Epithelial cell of proximal tubule (primary cell): ENCODE results near the gene CKB. TPM values are rescaled to one million over a fixed set of nuclear protein-coding genes. Genes with fewer than 3 reads are reported as not detected.

Experiments
- DNase-seq: peaks from one replicate; pipeline ENCODE4 v3.0.0-alpha.2; 2011; ENCODE audit warnings: low read depth
- H3K4me3 ChIP-seq: 2 replicates; pipeline ENCODE4 v1.5.1; 2011; ENCODE audit warnings: low read depth, mild to moderate bottlenecking, low read length
- total RNA-seq: library from RNA; depleted of rRNA; stranded (reverse); fragments of >200 nt; gene quantifications from 2 replicates; pipeline ENCODE4 v1.2.3, GENCODE V29; 2015
- TF ChIP-seq, protein P1 (sequence below): conservative IDR thresholded peaks from 2 replicates; pipeline ENCODE4 v1.5.1; 2012; ENCODE audit warnings: low read depth, mild to moderate bottlenecking, low read length

The CKB gene
- total RNA-seq, 1 donor from 2014 or later: 789 TPM

- no peak for DNase-seq
- H3K4me3 ChIP-seq: no peak overlapping the region
- TF ChIP-seq, protein P1, sequence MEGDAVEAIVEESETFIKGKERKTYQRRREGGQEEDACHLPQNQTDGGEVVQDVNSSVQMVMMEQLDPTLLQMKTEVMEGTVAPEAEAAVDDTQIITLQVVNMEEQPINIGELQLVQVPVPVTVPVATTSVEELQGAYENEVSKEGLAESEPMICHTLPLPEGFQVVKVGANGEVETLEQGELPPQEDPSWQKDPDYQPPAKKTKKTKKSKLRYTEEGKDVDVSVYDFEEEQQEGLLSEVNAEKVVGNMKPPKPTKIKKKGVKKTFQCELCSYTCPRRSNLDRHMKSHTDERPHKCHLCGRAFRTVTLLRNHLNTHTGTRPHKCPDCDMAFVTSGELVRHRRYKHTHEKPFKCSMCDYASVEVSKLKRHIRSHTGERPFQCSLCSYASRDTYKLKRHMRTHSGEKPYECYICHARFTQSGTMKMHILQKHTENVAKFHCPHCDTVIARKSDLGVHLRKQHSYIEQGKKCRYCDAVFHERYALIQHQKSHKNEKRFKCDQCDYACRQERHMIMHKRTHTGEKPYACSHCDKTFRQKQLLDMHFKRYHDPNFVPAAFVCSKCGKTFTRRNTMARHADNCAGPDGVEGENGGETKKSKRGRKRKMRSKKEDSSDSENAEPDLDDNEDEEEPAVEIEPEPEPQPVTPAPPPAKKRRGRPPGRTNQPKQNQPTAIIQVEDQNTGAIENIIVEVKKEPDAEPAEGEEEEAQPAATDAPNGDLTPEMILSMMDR: no peak
Measured at GRCh38 chr14:103480595-103480994, 42.0 kb downstream of the CKB start.

GRCh38 chr14:103476631-103477030, 46.0 kb downstream of the CKB start:
- TF ChIP-seq, protein P1: no peak
- no peak for DNase-seq

DNA sequence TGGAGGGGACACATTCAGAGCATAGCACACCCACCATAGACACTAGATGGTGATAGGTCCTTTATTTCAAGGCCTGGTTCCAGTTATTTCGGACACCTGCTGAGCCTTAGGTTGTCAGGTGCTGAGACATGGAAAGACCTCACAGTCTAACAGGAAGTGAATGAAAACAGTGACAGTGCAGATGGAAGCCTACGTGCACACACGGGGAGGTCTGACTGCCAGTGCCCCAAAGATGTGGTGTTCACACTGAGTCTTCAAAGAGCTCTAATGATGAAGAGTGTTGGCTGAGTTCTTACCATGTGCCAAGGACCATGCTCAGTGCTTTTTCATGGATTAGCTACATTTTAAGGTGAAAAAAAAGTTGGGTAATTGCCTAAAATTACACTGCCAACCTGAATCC, 46.6 kb downstream of the CKB start:
- TF ChIP-seq, protein P1: no peak
- DNase-seq: no peak
- no peak overlapping the region for H3K4me3 ChIP-seq

More at GRCh38 chr14:103476631-103477030, 46.0 kb downstream of the CKB start:
- H3K4me3 ChIP-seq: no peak overlapping the region

DNA sequence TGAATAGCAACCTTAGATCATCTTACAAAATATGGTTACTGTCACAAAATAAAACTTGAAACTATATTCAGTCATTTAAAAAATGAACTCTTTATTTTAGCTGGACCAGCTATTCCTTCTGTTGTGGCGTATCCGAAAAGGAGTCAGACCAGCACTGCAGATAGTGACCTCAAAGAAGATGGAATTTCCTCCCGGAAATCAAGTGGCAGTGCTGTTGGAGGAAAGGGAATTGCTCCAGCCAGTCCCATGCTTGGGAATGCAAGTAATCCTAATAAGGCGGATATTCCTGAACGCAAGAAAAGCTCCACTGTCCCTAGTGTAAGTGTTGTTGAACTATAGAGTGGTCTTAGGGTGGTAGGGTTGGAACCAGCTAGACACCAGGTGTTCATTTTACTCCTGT, 47.7 kb downstream of the CKB start:
- H3K4me3 ChIP-seq: no peak overlapping the region
- DNase-seq: no peak
- TF ChIP-seq, protein P1: no peak

GRCh38 chr14:103472939-103473338, 49.7 kb downstream of the CKB start:
- DNase-seq: no peak
- H3K4me3 ChIP-seq: no peak overlapping the region
- TF ChIP-seq, protein P1: no peak

Other genes starting within 250 kb of the CKB start
- gene EIF5, start 188.6 kb downstream of the CKB start, total RNA-seq: 187 and 238 TPM in 2 replicates
- gene MARK3, start 137.4 kb downstream of the CKB start, total RNA-seq: 47.5 and 59.3 TPM in 2 replicates
- gene TRMT61A, start 6.4 kb upstream of the CKB start, total RNA-seq: 9.0 and 21.9 TPM in 2 replicates
- gene BAG5, start 39.8 kb upstream of the CKB start, total RNA-seq: 26.6 and 27.2 TPM in 2 replicates
- gene COA8, start 40.1 kb upstream of the CKB start, total RNA-seq: 29.0 and 44.0 TPM in 2 replicates
- gene KLC1, start 106.4 kb upstream of the CKB start, total RNA-seq: 170 and 178 TPM in 2 replicates
- gene XRCC3, start 192.6 kb upstream of the CKB start, total RNA-seq: 32.5 and 55.0 TPM in 2 replicates
- gene ZFYVE21, start 193.0 kb upstream of the CKB start, total RNA-seq: 74.1 and 110 TPM in 2 replicates